Glutamatergic neuron (in vitro differentiated cells): ENCODE data around the gene ZNF746. TPM values are rescaled to one million over a fixed set of nuclear protein-coding genes. Genes with fewer than 3 reads are reported as not detected.

Experiments used
- DNase-seq: peaks from one replicate; pipeline ENCODE4 v3.0.0; 2022
- H3K27ac Mint-ChIP-seq: one replicate; pipeline ENCODE4 v1.8.0; 2020; ENCODE audit warnings: mild to moderate bottlenecking, mixed read lengths, inconsistent platforms; ENCODE audit not compliant: unreplicated experiment
- H3K27me3 Mint-ChIP-seq: one replicate; pipeline ENCODE4 v1.8.0; 2020; ENCODE audit warnings: mild to moderate bottlenecking, moderate library complexity, mixed read lengths, inconsistent platforms; ENCODE audit not compliant: unreplicated experiment
- H3K36me3 Mint-ChIP-seq: one replicate; pipeline ENCODE4 v1.8.0; 2020; ENCODE audit warnings: mild to moderate bottlenecking, mixed read lengths, inconsistent platforms; ENCODE audit not compliant: unreplicated experiment
- H3K4me1 Mint-ChIP-seq: one replicate; pipeline ENCODE4 v1.8.0; 2020; ENCODE audit warnings: mild to moderate bottlenecking, low read depth, mixed read lengths, inconsistent platforms; ENCODE audit not compliant: unreplicated experiment
- H3K4me3 Mint-ChIP-seq: one replicate; pipeline ENCODE4 v1.8.0; 2020; ENCODE audit warnings: mild to moderate bottlenecking, mixed read lengths, inconsistent platforms; ENCODE audit not compliant: unreplicated experiment
- H3K9me3 Mint-ChIP-seq: one replicate; pipeline ENCODE4 v1.8.0; 2020; ENCODE audit warnings: mild to moderate bottlenecking, moderate library complexity, mixed read lengths, inconsistent platforms; ENCODE audit not compliant: unreplicated experiment
- CTCF ChIP-seq: fragments of 200-600 bp; sonication (generic); IDR thresholded peaks from one replicate; pipeline ENCODE4 v1.5.0; 2021; ENCODE audit not compliant: partially characterized antibody, unreplicated experiment
- total RNA-seq: library from RNA; stranded (reverse); fragmentation: NEBNext Ultra II Directional; extraction: Animal tissue kit (Norgen Biotek cat#: 25700); gene quantifications from one replicate; pipeline ENCODE4 v1.2.1, GENCODE V29; 2021; ENCODE audit not compliant: unreplicated experiment

ZNF746 gene
- total RNA-seq, 1 donor from 2014 or later: 22.8 TPM

DNA sequence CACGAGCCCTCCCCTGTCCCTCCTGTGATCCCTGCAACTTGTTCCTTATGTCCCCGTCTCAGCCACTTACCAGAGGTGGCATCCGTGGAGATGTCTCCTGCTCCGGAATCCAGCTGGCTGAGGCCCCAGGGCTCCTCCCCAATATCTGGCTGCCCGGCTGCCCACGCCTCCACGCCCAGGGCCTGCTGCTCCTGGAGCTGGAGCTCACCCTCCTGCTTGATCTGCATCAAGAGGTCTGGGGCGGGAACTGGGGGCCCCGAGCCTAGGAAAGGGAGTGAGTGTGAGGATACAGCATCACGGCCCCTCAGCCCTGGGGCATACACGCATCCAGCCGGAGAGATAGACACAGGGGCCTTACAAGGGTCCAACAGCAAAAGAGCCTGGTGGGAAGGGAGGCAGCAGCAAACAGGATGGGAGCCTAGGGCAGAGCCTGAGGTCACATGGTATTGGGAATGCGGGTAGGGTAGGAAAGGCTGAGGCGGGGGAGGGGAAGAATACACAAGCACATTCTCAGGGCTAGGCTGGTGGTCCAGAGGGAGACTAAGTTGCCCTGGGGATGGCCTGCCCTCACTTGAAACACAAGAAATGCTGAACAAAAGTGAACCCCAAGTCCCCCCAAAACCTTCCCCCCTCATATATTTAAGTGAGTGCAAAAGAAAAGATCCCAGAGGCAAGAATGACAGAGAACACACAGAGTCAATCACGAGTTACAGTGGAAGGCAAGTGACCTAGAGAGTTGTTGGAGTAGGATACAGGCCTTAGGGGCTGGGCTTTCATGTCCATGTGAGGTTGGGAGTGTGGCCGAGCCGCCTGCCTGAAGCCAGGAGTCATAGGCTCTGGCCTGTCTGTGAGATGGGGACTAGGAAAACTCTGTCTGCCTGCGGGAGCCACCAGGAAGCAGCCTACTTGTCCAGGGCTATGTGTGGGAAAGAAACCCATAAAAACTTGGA lies 19.8 kb downstream of the ZNF746 start:
- Mint-ChIP-seq H3K27me3 (no peaks in the 10 kb centered on the region), H3K4me3 (no peak overlapping the region), H3K9me3 (peaks cover 5% of the 10 kb centered on the region), H3K27ac (no peak overlapping the region), H3K36me3 (peaks cover 32% of the 10 kb centered on the region), H3K4me1 (peaks cover 2% of the 10 kb centered on the region)
- DNase-seq: no peak
- TF ChIP-seq CTCF: no peak

DNA sequence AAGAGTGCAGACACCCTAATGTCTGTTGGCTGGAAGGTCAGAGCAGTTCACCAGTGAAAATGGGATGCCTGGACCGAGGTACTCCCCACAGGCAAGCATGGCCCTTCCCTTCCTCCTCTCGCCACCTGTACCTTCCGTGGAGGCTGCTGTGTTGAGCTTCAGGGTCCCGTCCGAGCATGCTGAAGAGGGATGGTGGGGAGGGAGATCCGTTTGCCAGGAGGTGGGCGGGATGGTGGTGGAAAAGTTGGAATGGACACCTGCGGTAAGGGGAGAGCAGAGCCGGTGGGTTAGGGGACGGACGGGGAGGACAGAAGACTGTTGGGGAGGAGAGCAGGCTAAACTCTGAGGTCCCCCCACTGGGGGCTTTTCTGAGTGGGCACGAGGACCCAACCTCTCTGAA lies 20.8 kb downstream of the ZNF746 start:
- peaks cover 41% of the 10 kb centered on the region for H3K36me3 Mint-ChIP-seq
- peaks cover 5% of the 10 kb centered on the region for H3K9me3 Mint-ChIP-seq
- H3K4me3 Mint-ChIP-seq: no peak overlapping the region
- peaks cover 2% of the 10 kb centered on the region for H3K4me1 Mint-ChIP-seq
- H3K27me3 Mint-ChIP-seq: no peaks in the 10 kb centered on the region
- no peak for DNase-seq
- TF ChIP-seq CTCF: no peak
- no peak overlapping the region for H3K27ac Mint-ChIP-seq

DNA sequence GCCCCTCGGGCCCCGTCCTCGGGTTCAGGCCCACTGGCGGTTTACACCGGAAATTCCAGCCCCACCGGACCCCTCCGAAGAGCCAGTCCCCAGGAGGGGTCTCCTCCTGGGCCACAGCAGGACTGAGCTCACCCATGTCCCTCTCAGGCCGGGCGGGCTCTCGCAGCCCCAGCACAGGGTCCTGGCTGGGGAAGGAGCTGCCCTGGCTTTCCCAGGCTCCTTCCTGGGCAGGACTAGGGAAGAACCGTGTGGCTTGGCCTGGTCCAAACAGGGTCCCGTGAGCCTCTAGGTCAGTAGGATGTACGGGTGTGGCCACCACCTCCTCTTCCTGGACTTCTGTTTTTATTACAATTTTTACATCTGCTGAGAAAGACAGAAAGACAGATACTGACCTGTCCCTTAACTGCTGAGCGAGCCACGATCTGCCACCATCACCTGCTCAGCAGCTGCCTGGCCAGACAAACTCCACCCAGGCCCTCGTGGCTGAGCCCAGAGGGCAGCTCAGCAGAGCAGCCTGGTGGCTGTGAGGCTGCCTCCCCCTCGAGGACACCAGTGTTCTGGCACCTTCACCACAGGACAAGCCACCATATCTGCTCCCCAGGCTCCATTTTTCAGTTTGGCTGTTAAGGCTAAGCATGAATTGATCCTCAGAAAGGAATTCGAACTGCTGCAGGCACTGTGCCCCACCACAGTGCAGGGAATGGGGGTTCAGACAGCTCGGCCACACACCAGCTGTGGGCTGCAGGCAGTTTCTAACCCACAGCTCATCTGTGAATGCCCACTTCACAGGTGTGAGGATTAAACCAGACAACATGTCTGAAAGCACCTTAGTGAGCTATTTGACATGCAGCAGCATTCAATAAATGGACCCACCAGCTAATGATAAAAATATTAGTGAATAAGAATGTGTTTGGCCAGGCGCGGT lies 22.2 kb downstream of the ZNF746 start:
- Mint-ChIP-seq H3K27me3 (no peaks in the 10 kb centered on the region), H3K27ac (no peak overlapping the region), H3K4me1 (peaks cover 2% of the 10 kb centered on the region), H3K9me3 (peaks cover 5% of the 10 kb centered on the region), H3K4me3 (no peak overlapping the region), H3K36me3 (peaks cover 46% of the 10 kb centered on the region)
- no peak for DNase-seq
- no peak for TF ChIP-seq CTCF

DNA sequence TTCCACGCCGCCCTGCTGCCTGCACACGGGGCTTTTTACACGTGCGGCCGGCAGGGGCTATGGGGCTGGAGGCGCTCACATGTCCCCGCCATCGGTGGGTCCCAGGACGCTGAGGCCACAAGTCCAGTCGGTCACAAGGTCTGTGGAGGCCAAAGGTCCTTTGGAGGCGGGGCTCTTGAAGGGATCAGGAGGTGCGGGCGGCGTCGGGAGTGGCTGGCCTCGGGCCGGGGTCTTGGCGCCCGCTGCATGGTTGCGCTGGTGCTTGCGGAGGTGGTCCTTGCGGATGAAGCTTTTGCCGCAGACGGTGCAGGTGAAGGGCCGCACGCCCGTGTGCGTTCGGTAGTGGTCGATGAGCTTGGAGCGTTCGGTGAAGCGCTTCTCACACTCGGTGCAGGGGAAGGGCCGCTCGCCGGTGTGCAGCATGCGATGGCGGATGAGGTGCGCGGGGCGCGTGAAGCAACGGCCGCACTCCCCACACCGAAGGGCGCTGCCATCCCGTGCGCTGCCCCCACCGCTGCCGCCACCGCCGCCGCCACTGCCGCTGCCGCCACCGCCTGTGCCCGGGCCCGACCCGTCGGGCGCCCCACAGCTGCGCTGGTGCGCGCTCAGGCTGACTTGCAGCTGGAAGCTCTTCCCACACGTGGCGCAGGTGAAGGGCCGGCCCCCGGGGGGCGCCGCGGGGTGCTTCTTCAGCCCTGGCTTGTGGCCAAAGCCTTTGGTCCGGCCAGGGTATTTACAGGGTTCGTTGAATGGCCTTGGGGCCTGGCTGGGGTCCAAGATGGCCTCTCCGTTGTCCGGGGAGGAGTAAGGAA lies 23.1 kb downstream of the ZNF746 start:
- Mint-ChIP-seq H3K36me3 (peaks cover 39% of the 10 kb centered on the region), H3K27ac (no peak overlapping the region), H3K27me3 (no peaks in the 10 kb centered on the region), H3K4me3 (no peak overlapping the region), H3K9me3 (peaks cover 4% of the 10 kb centered on the region), H3K4me1 (peaks cover 2% of the 10 kb centered on the region)
- no peak for TF ChIP-seq CTCF
- no peak for DNase-seq
